ENCODE results near the gene CYB561. TPM values are rescaled to one million over a fixed set of nuclear protein-coding genes. Genes with fewer than 3 reads are reported as not detected.

CYB561 gene
- total RNA-seq, 4 donors from 2014 or later, result 2.2 to 6.5 (median 3.9) TPM

GRCh38 chr17:63440770-63441335 is 5.3 kb downstream of the CYB561 start:
- intact Hi-C loops (cut with DNase I; ENCODE audit: low total_unique reads), result loop anchor here (5.0 kb wide), 1 partner anchor 36 kb away; the partner anchor contains the start of gene ACE
- H3K27ac ChIP-seq, result peak overlapping the region in 3 of 4 donors; percentile 52 to 60 (median 53)
- H3K27me3 ChIP-seq, result peaks cover 0 to 6% (median 2%) of the 10 kb centered on the region in 3 donors
- no peaks in the 10 kb centered on the region for H3K36me3 ChIP-seq
- peaks cover 9 to 10% of the 10 kb centered on the region in 2 donors for H3K4me1 ChIP-seq
- H3K9me3 ChIP-seq, result no peaks in the 10 kb centered on the region
- no peak overlapping the region for H3K4me3 ChIP-seq
- DNase-seq (no peak), ATAC-seq (no peak)
- in situ Hi-C loops (cut with MboI; ENCODE audit: low sequenced_read_pairs in 4 of 4), result loop anchor here in 2 of 4 donors (25.0 kb wide), 2 partner anchors 271 to 396 kb away; partner anchors contain the start of genes FTSJ3 (in 1 of the 2), LIMD2 (in 1 of the 2), PSMC5 (in 1 of the 2) and SMARCD2 (in 1 of the 2)
- TF ChIP-seq CTCF (IDR thresholded peaks at IDR 0.05 in 4 of 5, conservative IDR thresholded peaks at IDR 0.05 in 1 of 5) (no peak), POLR2A (IDR thresholded peaks at IDR 0.05) (no peak)

DNA sequence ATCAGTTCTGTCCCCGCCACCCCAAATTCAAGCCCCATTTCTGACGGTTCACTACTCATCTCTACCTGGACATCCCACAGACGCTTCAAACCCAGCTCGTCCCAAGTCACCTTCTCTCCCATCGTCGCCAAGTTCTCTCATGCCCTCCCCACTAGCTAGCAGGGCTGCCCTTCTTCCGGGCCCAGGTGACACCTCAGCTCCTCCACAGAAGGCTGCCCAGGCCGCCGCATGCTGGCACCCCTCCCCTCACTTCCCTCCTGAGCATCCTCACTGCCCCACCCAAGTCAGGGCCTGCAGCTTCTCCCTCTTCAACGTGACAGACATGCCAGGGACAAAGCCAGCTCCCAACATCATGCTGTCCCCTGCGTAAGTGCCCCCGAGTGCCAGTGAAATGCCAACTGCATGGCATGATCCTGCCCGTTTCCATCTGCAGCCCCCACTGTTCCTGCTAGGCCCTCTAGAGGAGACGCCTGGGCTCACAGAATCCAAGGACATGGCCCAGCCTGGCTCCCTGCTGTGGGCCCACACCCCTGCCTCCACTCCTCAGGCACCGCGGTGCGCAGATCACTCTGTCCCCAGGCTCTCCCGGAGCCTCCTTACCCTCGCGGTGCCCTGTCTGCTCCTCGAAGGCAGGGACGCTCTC is 5.9 kb downstream of the CYB561 start:
- Histone ChIP-seq H3K36me3 (no peaks in the 10 kb centered on the region), H3K27ac (peak overlapping the region; percentile 36 to 60 (median 52)), H3K4me1 (peaks cover 10 to 13% of the 10 kb centered on the region in 2 donors), H3K27me3 (peaks cover 0 to 2% (median 0%) of the 10 kb centered on the region in 3 donors), H3K9me3 (no peaks in the 10 kb centered on the region), H3K4me3 (no peak overlapping the region)
- intact Hi-C loops (cut with DNase I; ENCODE audit: low total_unique reads) (loop anchor here (5.0 kb wide), 1 partner anchor 37 kb away; the partner anchor contains the start of gene ACE), in situ Hi-C loops (cut with MboI; ENCODE audit: low sequenced_read_pairs in 4 of 4) (loop anchor here in 2 of 4 donors (25.0 kb wide), 2 partner anchors 272 to 397 kb away; partner anchors contain the start of genes FTSJ3 (in 1 of the 2), LIMD2 (in 1 of the 2), PSMC5 (in 1 of the 2) and SMARCD2 (in 1 of the 2))
- no peak for ATAC-seq
- no peak for TF ChIP-seq CTCF (IDR thresholded peaks at IDR 0.05 in 4 of 5, conservative IDR thresholded peaks at IDR 0.05 in 1 of 5)
- no peak for TF ChIP-seq POLR2A (IDR thresholded peaks at IDR 0.05)
- no peak for DNase-seq

GRCh38 chr17:63439687-63440086 is 6.4 kb downstream of the CYB561 start:
- intact Hi-C loops (cut with DNase I; ENCODE audit: low total_unique reads), result loop anchor here (5.0 kb wide), 1 partner anchor 38 kb away; the partner anchor contains the start of gene ACE

More at GRCh38 chr17:63439687-63440086, 6.4 kb downstream of the CYB561 start:
- Histone ChIP-seq H3K27ac (peak overlapping the region; percentile 36 to 60 (median 52)), H3K9me3 (no peaks in the 10 kb centered on the region), H3K4me3 (peak overlapping the region in 1 of 4 donors; percentile 7), H3K4me1 (peaks cover 13 to 19% of the 10 kb centered on the region in 2 donors), H3K36me3 (no peaks in the 10 kb centered on the region), H3K27me3 (no peaks in the 10 kb centered on the region)
- no peak for DNase-seq
- in situ Hi-C loops (cut with MboI; ENCODE audit: low sequenced_read_pairs in 4 of 4), result loop anchor here in 2 of 4 donors (10.0 to 25.0 kb wide), 3 partner anchors 45 to 398 kb away; partner anchors contain the start of genes FTSJ3 (in 1 of the 2), LIMD2 (in 1 of the 2), PSMC5 (in 1 of the 2) and SMARCD2 (in 1 of the 2)
- peak in 1 of 2 donors; percentile 40 for ATAC-seq
- TF ChIP-seq POLR2A (IDR thresholded peaks at IDR 0.05) (no peak), CTCF (IDR thresholded peaks at IDR 0.05 in 4 of 5, conservative IDR thresholded peaks at IDR 0.05 in 1 of 5) (no peak)
